HuH-7.5 (cell line): ENCODE data around the gene RFX4.

ENCODE experiments used
- DNase-seq: peaks from one replicate; pipeline ENCODE4 v3.0.0; 2011; ENCODE audit warnings: low spot score

The RFX4 gene

GRCh38 chr12:106733660-106734059, 150.9 kb downstream of the RFX4 start:
- no peak for DNase-seq

GRCh38 chr12:106736051-106736957, 153.5 kb downstream of the RFX4 start:
- DNase-seq, result no peak

GRCh38 chr12:106739318-106739717, 156.5 kb downstream of the RFX4 start:
- DNase-seq, result no peak

- no peak for DNase-seq
Measured at GRCh38 chr12:106739815-106740530, 157.2 kb downstream of the RFX4 start.

- no peak for DNase-seq
Measured at GRCh38 chr12:106740818-106741217, 158.0 kb downstream of the RFX4 start.

- no peak for DNase-seq
Measured at GRCh38 chr12:106741247-106741646, 158.4 kb downstream of the RFX4 start.

GRCh38 chr12:106743270-106743988, 160.6 kb downstream of the RFX4 start:
- no peak for DNase-seq

- no peak for DNase-seq
Measured at GRCh38 chr12:106744600-106744999, 161.8 kb downstream of the RFX4 start.

- no peak for DNase-seq
Measured at GRCh38 chr12:106745181-106745745, 162.5 kb downstream of the RFX4 start.

- DNase-seq, result no peak
Measured at GRCh38 chr12:106747973-106748436, 165.2 kb downstream of the RFX4 start.

- DNase-seq, result no peak
Measured at GRCh38 chr12:106750524-106750923, 167.7 kb downstream of the RFX4 start.

GRCh38 chr12:106753526-106753925, 170.7 kb downstream of the RFX4 start:
- DNase-seq, result no peak

GRCh38 chr12:106754331-106754730, 171.5 kb downstream of the RFX4 start:
- DNase-seq, result no peak

GRCh38 chr12:106757623-106758348, 175.0 kb downstream of the RFX4 start:
- no peak for DNase-seq

- no peak for DNase-seq
Measured at GRCh38 chr12:106758349-106759110, 175.7 kb downstream of the RFX4 start.

GRCh38 chr12:106759526-106760183, 176.9 kb downstream of the RFX4 start:
- DNase-seq, result no peak

- no peak for DNase-seq
Measured at GRCh38 chr12:106760184-106760531, 177.4 kb downstream of the RFX4 start.

GRCh38 chr12:106764220-106764619, 181.4 kb downstream of the RFX4 start:
- DNase-seq, result no peak

- DNase-seq, result no peak
Measured at GRCh38 chr12:106764738-106765137, 181.9 kb downstream of the RFX4 start.

- no peak for DNase-seq
Measured at GRCh38 chr12:106766393-106766826, 183.6 kb downstream of the RFX4 start.
